BLaER1 treated with 17β-estradiol and CSF1 and Interleukin-3, amounts not matched to agents 10 nM and 100 nM (cell line): ENCODE measurements around the gene ATP5F1D.

ENCODE experiments used
- H3K27ac ChIP-seq, 11 experiments: shearing (Covaris generic); formaldehyde crosslinking; 2 replicates each; pipeline ENCODE4 v1.8.1; 2022
- H3K27me3 ChIP-seq, 11 experiments: shearing (Covaris generic); formaldehyde crosslinking; 2 replicates each; pipeline ENCODE4 v1.8.1; 2022
- H3K36me3 ChIP-seq, 11 experiments: shearing (Covaris generic); formaldehyde crosslinking; 2 replicates each; pipeline ENCODE4 v1.8.1; 2022
- H3K4me1 ChIP-seq, 10 experiments: shearing (Covaris generic); formaldehyde crosslinking; 2 replicates each; pipeline ENCODE4 v1.8.1; 2022
- H3K4me2 ChIP-seq, 11 experiments: shearing (Covaris generic); formaldehyde crosslinking; 2 replicates each; pipeline ENCODE4 v1.8.1; 2022
- H3K4me3 ChIP-seq, 10 experiments: shearing (Covaris generic); formaldehyde crosslinking; 2 replicates each; pipeline ENCODE4 v1.8.1; 2022
- H3K9ac ChIP-seq, 11 experiments: shearing (Covaris generic); formaldehyde crosslinking; 2 replicates each; pipeline ENCODE4 v1.8.1; 2022
- H3K9me3 ChIP-seq, 11 experiments: shearing (Covaris generic); formaldehyde crosslinking; replicated peaks in 1 of 11; 2 replicates each; pipeline ENCODE4 v1.8.1; 2022
- H4K20me1 ChIP-seq, 11 experiments: shearing (Covaris generic); formaldehyde crosslinking; 2 replicates each; pipeline ENCODE4 v1.8.1; 2022
- Cebpa-rat ChIP-seq, 11 experiments: shearing (Covaris generic); IDR thresholded peaks; 2 replicates each; pipeline ENCODE4 v1.8.1; 2022

The ATP5F1D gene

DNA sequence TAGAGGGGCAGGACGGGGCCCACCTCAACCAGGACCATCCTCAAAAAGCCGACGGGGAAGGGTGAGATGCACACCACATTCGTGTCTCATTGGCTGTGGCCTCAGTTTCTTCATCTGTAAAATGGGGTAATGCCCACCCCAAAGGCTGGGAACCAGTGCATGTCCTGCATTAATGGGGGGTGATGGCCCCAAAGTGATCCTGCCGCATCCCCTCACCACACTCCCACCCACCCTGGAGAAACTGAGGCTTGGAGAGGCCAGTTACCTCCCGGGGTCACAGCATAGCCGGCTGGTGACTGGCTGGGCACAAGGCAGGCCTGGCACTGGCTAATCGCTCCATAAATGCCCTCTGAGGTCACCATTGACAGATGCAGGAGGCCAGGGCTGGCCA lies 6.2 kb downstream of the ATP5F1D start:
- peak overlapping the region; percentile 92 to 97 (median 95) for H3K27ac ChIP-seq
- peaks cover 0 to 5% (median 0%) of the 10 kb centered on the region in 11 experiments; a peak in 6 of 22 replicates for H3K9me3 ChIP-seq
- peaks cover 47 to 56% (median 52%) of the 10 kb centered on the region in 10 experiments for H3K4me1 ChIP-seq
- peaks cover 20 to 40% (median 29%) of the 10 kb centered on the region in 11 experiments; a peak in 21 of 22 replicates for H3K36me3 ChIP-seq
- peak overlapping the region; percentile 92 to 100 (median 99) for H3K4me3 ChIP-seq
- TF ChIP-seq Cebpa-rat (IDR thresholded peaks at IDR 0.05) = no peak
- H3K9ac ChIP-seq = peak overlapping the region; percentile 92 to 99 (median 98)
- peak overlapping the region; percentile 78 to 96 (median 87) for H3K4me2 ChIP-seq
- H3K27me3 ChIP-seq = no peaks in the 10 kb centered on the region
- peaks cover 37 to 70% (median 58%) of the 10 kb centered on the region in 11 experiments for H4K20me1 ChIP-seq

DNA sequence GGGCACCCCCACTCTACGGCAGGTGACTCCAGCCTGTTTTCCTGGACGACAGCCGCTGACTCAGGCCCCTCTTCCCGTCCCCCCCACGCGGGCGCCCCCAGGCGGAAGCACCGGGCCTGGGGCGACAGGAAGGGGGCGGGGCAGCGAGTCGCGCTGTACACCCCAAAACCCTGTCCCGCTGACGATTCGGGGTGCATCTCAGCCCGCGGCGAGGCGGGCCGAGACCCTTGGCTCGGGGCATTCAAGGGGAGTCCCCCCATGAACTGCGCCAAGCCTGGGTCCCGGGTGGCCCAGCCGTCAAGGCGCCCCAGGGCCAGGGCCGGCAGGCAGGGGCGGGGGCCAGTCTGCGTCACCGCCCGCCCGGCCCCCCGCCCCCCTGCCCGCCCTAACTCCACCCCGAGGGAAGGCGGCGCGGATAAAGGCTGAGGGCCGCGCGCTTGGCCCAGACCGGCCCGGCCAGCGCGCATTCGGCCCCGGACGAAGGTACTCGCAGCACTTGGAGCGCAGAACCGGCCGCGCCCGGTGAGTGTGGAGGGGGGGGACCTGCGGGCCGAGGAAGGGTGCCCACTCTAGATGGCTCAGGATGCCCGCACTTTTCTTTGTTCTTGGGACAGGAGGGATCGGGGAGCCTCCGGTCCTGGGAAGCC lies 6.7 kb downstream of the ATP5F1D start, which contains the start of gene MIDN:
Gene MIDN (plus strand): TSS at position 445 of the 647 bp plus-strand sequence. CDS start 1,714 bp downstream, outside the sequence.
- Histone ChIP-seq H3K27me3 (no peaks in the 10 kb centered on the region), H3K36me3 (peaks cover 20 to 37% (median 28%) of the 10 kb centered on the region in 11 experiments; a peak in 21 of 22 replicates), H3K9me3 (peaks cover 0 to 5% (median 0%) of the 10 kb centered on the region in 11 experiments; a peak in 6 of 22 replicates), H3K4me2 (peak within 1 kb of the TSS; percentile 78 to 96 (median 87)), H3K27ac (peak within 1 kb of the TSS; percentile 92 to 97 (median 95)), H3K4me3 (peak within 1 kb of the TSS; percentile 92 to 100 (median 99)), H3K9ac (peak within 1 kb of the TSS; percentile 92 to 99 (median 98)), H4K20me1 (peaks cover 33 to 67% (median 54%) of the 10 kb centered on the region in 11 experiments), H3K4me1 (peaks cover 42 to 51% (median 47%) of the 10 kb centered on the region in 10 experiments)
- no peak for TF ChIP-seq Cebpa-rat (IDR thresholded peaks at IDR 0.05)

DNA sequence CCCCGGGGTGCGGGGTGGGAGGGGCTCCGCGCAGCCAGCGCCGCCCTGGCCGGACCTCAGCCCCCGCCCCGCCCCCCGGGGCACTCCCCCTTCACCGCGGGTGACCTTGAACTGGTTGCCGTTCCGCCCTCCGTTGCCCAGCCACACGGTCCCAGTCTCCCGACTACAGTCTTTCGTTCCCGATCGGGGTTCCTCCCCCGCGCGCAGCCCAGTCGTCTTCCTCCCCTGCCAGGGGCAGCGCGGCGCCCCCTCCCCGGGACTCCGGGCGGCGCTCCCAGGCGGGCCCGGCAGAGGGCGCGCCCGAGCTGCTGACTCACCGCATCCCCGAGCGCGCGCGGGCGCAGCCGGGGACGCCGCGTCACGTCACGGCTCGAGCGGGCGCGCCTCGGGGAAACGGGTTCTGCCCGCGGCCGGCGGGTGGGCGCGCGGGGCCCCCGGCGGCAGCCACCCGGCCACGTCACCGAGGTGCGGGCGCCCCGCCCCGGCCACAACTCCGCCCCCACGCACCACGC lies 7.3 kb downstream of the ATP5F1D start:
- H3K36me3 ChIP-seq = peaks cover 25 to 37% (median 30%) of the 10 kb centered on the region in 11 experiments
- H3K4me3 ChIP-seq = peak overlapping the region; percentile 92 to 100 (median 99)
- peak overlapping the region; percentile 92 to 99 (median 98) for H3K9ac ChIP-seq
- H3K4me1 ChIP-seq = peaks cover 42 to 51% (median 47%) of the 10 kb centered on the region in 10 experiments
- no peak for TF ChIP-seq Cebpa-rat (IDR thresholded peaks at IDR 0.05)
- H3K9me3 ChIP-seq = peaks cover 0 to 5% (median 0%) of the 10 kb centered on the region in 11 experiments; a peak in 6 of 22 replicates
- H3K27ac ChIP-seq = peak overlapping the region; percentile 92 to 97 (median 95)
- H3K4me2 ChIP-seq = peak overlapping the region; percentile 26 to 96 (median 86); a peak in 21 of 22 replicates
- no peaks in the 10 kb centered on the region for H3K27me3 ChIP-seq
- H4K20me1 ChIP-seq = peaks cover 30 to 67% (median 55%) of the 10 kb centered on the region in 11 experiments

DNA sequence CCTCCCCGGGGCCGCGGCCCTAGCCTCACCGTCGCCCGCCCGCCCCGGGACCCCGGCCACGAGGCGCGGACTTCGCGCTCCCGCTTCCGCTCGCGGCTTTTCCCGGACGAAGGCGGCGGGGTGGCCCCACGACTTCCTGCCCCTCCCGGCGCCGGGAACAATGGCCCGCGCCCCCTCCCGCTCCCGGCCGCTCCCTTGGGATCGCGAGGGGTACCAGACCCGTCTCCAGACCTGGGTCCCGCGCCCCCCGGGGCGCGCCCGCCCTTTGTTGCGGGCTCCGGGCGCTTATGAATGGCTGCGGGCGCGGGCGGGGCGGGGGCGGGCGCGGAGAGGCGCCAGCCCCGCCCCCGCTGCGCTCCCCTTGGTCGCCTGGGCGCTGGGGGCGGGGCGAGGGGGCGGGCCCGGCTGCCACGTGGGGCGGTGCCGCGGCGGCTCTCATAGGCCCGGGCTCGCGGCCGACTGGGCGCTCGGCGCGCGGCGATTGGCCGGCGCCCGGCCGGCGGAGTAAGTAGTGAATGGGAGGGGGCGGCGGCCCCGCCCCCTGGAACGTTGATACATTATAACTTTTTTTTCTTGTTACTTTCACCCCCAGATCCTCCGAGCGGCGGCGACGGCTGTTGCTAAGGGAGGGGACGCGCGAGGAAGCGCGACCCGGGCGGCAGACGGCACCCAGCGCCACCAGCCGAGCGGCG lies 7.9 kb downstream of the ATP5F1D start:
- TF ChIP-seq Cebpa-rat (IDR thresholded peaks at IDR 0.05) = no peak
- Histone ChIP-seq H3K4me1 (peaks cover 43 to 51% (median 47%) of the 10 kb centered on the region in 10 experiments), H3K27me3 (no peaks in the 10 kb centered on the region), H3K9me3 (peaks cover 0 to 5% (median 0%) of the 10 kb centered on the region in 11 experiments; a peak in 6 of 22 replicates), H4K20me1 (peaks cover 31 to 67% (median 55%) of the 10 kb centered on the region in 11 experiments), H3K9ac (peak overlapping the region; percentile 92 to 99 (median 98)), H3K36me3 (peaks cover 31 to 38% (median 35%) of the 10 kb centered on the region in 11 experiments), H3K4me3 (peak overlapping the region; percentile 92 to 100 (median 99)), H3K27ac (peak overlapping the region; percentile 93 to 97 (median 95)), H3K4me2 (peak overlapping the region; percentile 33 to 100 (median 98))

DNA sequence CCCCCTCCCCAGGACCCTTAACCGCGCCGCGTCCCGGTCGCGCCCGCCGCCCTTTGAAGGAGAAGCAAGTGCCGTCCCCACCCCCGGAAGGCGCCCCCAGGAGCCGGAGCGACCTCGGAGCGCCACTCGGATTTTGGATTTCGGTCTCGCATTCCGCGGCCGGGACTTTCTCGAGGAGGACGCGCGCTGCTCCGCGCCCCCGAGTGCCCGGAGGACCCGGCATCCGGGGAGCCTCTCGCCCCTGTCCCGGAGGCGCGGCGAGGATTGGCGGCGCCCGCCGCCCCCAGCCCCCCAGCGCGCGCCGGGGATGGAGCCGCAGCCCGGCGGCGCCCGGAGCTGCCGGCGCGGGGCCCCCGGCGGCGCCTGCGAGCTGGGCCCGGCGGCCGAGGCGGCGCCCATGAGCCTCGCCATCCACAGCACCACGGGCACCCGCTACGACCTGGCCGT lies 8.5 kb downstream of the ATP5F1D start:
- Histone ChIP-seq H3K9ac (peak overlapping the region; percentile 89 to 99 (median 98)), H3K9me3 (peaks cover 0 to 5% (median 0%) of the 10 kb centered on the region in 11 experiments; a peak in 6 of 22 replicates), H3K4me2 (peak overlapping the region; percentile 28 to 100 (median 98)), H3K36me3 (peaks cover 37 to 44% (median 40%) of the 10 kb centered on the region in 11 experiments), H3K4me1 (peaks cover 43 to 52% (median 47%) of the 10 kb centered on the region in 10 experiments), H3K27ac (peak overlapping the region; percentile 93 to 97 (median 95)), H3K27me3 (no peaks in the 10 kb centered on the region), H4K20me1 (peaks cover 37 to 67% (median 55%) of the 10 kb centered on the region in 11 experiments), H3K4me3 (peak overlapping the region; percentile 92 to 100 (median 99))
- TF ChIP-seq Cebpa-rat (IDR thresholded peaks at IDR 0.05) = no peak

DNA sequence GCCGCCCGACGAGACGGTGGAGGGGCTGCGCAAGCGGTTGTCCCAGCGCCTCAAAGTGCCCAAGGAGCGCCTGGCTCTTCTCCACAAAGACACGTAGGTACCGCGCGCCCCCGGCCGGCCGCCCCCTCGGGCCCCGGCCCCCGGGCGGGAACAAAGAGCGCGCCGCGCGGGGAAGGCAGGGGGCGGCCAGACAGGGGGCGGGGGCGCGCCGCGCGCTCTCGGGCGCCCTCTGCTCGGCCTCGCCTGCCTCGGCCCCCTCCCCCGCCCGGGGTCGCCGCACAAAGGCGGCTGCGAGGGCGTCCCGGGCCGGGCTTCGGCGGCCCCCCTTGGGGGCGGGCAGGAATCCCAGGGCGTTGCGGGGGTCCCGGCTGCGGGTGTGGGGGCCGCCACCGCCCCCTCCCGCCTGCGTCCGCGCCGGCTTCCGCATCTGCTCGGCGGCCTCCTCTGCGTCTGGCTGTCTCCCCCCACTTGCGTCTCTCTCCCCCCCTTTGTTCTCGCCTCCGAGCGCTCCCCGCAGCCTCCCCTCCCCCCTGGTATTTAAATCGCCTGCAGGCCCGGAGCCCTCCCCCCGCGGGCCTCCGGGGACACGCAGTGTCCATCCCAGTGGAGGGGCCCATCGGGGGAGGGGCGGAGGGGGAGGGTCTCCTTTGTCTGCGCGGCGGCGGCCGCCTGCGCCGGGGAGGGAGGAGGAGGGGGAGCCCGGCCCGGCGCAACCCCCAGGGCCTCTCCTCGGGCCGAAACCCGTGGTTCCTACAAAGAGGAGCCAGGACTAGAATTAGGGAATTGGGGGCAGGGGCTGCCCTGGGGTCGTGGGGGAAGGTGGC lies 9.1 kb downstream of the ATP5F1D start:
- Histone ChIP-seq H3K27ac (peak overlapping the region; percentile 93 to 97 (median 95)), H3K36me3 (peaks cover 43 to 51% (median 47%) of the 10 kb centered on the region in 11 experiments), H3K4me2 (peak overlapping the region; percentile 83 to 100 (median 98)), H3K9ac (peak overlapping the region; percentile 89 to 99 (median 98)), H3K9me3 (peaks cover 0 to 5% (median 0%) of the 10 kb centered on the region in 11 experiments; a peak in 6 of 22 replicates), H3K4me1 (peaks cover 43 to 52% (median 47%) of the 10 kb centered on the region in 10 experiments), H4K20me1 (peaks cover 41 to 68% (median 55%) of the 10 kb centered on the region in 11 experiments), H3K4me3 (peak overlapping the region; percentile 92 to 100 (median 99)), H3K27me3 (no peaks in the 10 kb centered on the region)
- no peak for TF ChIP-seq Cebpa-rat (IDR thresholded peaks at IDR 0.05)

DNA sequence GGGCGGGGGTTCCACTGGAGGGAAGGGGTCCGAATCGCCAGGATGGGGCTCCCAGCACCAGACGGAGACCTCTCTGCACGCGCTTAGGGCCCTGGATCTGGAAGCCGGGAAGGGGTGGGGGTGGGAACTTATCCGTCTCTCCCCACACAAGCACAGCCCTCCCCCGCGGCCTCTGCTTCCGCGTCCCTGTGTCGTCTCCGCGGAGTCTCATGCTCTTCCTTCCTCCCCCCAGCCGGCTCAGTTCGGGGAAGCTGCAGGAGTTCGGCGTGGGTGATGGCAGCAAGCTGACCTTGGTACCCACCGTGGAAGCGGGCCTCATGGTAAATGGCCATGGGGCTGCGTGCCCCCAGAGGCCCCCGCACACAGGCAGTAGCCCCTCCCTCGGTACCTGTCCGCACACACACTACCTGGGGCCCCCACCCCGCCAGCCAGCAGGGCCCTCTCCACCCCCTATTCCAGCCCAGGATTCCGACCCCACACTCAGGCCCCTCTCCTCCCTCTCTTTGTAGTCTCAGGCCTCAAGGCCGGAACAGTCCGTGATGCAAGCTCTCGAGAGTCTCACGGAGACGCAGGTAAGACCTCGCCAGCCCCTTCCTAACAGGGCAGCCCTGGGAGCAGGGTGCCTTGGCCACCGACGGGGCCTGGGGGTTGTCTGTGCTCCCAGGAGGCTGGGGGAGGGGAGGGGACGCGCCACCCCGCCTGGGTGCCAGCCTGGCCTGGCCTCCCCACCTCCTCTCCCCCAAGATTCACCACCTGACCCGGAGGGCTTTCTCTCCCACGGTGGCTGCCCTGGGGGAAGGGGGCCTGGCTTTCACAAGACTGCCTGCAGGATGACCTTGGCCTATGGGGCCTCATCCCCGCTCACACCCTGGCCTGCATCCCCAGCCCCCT lies 10.0 kb downstream of the ATP5F1D start:
- peak overlapping the region; percentile 83 to 100 (median 98) for H3K4me2 ChIP-seq

More for the DNA sequence above, 10.0 kb downstream of the ATP5F1D start:
- H3K4me3 ChIP-seq = peak overlapping the region; percentile 92 to 100 (median 99)
- H3K27me3 ChIP-seq = no peaks in the 10 kb centered on the region
- peaks cover 52 to 57% (median 56%) of the 10 kb centered on the region in 11 experiments for H3K36me3 ChIP-seq
- H3K9ac ChIP-seq = peak overlapping the region; percentile 89 to 99 (median 98)
- peak overlapping the region; percentile 93 to 97 (median 95) for H3K27ac ChIP-seq
- peaks cover 43 to 52% (median 47%) of the 10 kb centered on the region in 10 experiments for H3K4me1 ChIP-seq
- peaks cover 44 to 68% (median 56%) of the 10 kb centered on the region in 11 experiments for H4K20me1 ChIP-seq
- no peak for TF ChIP-seq Cebpa-rat (IDR thresholded peaks at IDR 0.05)
- peaks cover 0 to 5% (median 0%) of the 10 kb centered on the region in 11 experiments; a peak in 6 of 22 replicates for H3K9me3 ChIP-seq
